Measurements from ENCODE around the gene APOL5.

The APOL5 gene

DNA sequence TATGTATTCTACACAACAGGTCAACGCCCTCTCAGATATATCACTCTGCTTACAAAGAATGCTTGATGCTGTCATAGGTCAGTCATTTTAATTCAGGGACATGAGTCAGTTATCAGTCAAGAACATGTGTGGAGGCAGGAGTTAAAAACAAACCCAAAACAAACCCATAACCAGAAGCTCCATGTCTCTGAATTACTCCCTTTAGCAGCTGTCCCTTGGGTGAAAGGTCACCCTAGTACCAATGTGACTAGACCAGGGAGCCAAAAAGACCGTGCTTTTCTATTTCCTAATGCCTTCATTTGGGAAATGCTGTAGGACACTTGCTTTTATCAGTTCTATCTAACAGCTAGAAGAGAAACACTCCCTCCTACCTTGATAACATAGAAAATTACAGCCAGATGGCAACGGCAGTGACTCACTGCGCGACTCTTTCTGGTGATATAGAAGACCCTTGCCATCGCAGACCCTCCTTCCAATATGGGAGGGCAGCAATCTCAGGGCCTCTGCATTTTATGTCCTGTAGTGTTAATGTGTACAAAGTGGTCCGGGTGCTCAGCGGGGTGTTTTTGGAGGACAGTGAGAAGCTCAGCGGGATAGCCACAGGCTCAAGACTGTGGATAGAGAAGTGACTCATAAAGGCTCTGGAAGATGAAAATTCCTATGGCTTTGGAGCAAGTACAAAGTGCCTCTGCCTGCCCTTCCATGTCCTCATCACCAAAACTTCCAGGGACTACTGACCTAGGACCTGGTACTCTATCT lies 24.8 kb downstream of the APOL5 start:
- Mint-ChIP-seq H3K9me3 (no peaks in the 10 kb centered on the region), H3K36me3 (ENCODE audit: low read depth) (no peaks in the 10 kb centered on the region), H3K27me3 (no peaks in the 10 kb centered on the region), H3K4me1 (ENCODE audit: low read depth) (no peaks in the 10 kb centered on the region), H3K4me3 (no peak overlapping the region), H3K27ac (no peak overlapping the region)
- no peak for DNase-seq

DNA sequence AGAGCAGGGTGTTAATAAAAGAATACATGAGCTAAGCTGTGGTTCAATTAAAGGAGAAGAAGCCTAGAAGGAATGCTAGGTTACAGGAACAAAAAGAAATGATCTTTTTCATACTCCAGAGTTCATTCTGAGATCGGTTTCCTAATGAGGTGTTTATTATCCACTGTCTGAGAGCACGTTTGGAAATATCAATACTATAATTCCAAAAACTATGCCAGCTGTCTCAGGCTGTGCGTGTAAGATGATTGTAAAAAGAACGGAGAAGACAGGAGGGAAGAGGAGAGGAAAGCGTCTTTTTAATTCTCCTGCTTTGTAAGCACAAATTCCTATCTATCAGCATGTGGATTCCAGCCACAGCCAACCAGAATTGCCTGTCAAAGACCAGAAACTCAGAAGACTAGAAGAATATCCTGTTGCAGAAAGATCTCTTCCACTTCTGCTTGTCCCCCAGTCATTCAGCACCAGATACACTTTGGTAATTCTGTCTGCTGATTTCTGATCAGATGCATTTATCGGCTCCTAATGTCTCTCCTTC lies 25.7 kb downstream of the APOL5 start:
- no peak for DNase-seq
- H3K36me3 Mint-ChIP-seq (ENCODE audit: low read depth), result no peaks in the 10 kb centered on the region
- no peak overlapping the region for H3K4me3 Mint-ChIP-seq
- H3K4me1 Mint-ChIP-seq (ENCODE audit: low read depth), result no peaks in the 10 kb centered on the region
- H3K9me3 Mint-ChIP-seq, result no peaks in the 10 kb centered on the region
- no peak overlapping the region for H3K27ac Mint-ChIP-seq
- H3K27me3 Mint-ChIP-seq, result no peaks in the 10 kb centered on the region

DNA sequence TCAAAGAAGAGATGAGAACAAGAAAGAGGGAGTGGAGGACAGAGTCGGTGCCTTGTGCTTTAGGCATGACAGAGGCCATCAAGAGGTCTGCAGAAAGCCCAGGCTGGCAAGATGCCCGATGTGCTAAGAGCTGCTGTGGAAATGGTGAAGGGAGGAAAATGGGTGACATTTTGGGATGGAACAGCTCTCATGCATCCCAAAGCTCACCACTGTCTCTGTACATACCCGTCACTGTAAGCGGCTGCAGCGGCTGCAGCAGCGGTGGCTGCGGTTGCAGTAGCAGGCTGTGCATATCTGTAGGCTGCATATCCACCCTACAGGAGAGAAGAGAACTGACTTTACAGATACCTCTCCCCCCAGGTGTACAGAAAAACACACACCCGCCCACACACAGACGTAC lies 28.6 kb downstream of the APOL5 start:
- Mint-ChIP-seq H3K36me3 (ENCODE audit: low read depth) (no peaks in the 10 kb centered on the region), H3K27me3 (no peaks in the 10 kb centered on the region), H3K27ac (no peak overlapping the region), H3K4me1 (ENCODE audit: low read depth) (no peaks in the 10 kb centered on the region), H3K4me3 (no peak overlapping the region), H3K9me3 (no peaks in the 10 kb centered on the region)
- no peak for DNase-seq

DNA sequence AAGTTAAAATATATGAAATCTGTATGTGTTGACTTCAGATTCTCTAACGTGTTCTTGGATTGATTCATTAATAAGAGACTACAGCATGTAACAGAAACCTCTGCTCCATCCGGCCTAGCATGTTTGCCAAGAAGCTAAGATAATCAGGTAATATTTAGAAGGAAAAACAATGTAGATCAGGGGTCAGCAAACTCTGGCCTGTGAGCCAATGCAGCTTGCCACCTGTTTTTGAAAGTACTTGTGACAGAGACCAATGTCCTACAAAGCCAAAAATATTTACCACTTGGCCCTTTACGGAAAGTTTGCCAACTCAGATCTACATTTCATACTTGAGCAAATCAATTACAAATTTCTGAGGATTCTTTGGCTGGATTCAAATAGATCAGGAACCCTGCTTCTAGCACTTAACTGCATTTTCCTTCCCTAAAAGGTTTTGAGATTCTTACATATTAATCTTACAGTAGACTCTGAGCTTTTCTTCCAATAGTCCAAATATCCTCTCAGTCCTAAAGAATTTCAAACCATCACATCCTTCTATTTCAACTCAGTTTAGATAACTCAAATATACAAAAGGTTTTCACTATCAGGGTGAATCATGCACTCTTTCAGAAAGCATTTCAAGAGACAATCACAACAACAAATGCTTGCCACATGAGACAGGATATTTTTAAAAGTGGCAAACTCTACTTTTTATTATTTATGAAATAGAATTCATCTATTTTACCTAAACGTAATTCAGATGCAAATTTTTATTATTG lies 29.5 kb downstream of the APOL5 start:
- Mint-ChIP-seq H3K9me3 (no peaks in the 10 kb centered on the region), H3K27ac (no peak overlapping the region), H3K4me3 (no peak overlapping the region), H3K36me3 (ENCODE audit: low read depth) (no peaks in the 10 kb centered on the region), H3K4me1 (ENCODE audit: low read depth) (no peaks in the 10 kb centered on the region), H3K27me3 (no peaks in the 10 kb centered on the region)
- DNase-seq, result no peak

DNA sequence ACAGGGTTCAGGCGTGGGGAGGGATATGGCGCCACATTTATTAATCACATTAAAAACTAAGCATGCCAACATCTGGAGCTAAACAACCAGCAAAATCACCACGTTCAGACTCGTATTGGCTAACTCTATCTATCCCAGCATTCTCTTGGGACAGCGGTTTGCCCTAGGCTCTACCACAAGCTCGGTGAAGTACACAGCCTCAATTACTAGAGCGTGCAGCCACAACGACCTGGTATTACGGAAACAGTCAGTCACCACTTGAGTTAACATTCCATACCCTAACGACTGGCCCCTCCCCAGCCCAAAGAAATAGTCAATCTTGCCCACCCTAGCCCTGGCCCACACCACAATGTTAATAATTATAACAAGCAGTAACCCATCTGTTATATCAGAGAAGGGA lies 32.1 kb downstream of the APOL5 start:
- no peaks in the 10 kb centered on the region for H3K9me3 Mint-ChIP-seq
- no peak overlapping the region for H3K27ac Mint-ChIP-seq
- H3K4me1 Mint-ChIP-seq (ENCODE audit: low read depth), result peaks cover 2% of the 10 kb centered on the region
- H3K4me3 Mint-ChIP-seq, result no peak overlapping the region
- H3K27me3 Mint-ChIP-seq, result no peaks in the 10 kb centered on the region
- H3K36me3 Mint-ChIP-seq (ENCODE audit: low read depth), result no peaks in the 10 kb centered on the region
- no peak for DNase-seq

DNA sequence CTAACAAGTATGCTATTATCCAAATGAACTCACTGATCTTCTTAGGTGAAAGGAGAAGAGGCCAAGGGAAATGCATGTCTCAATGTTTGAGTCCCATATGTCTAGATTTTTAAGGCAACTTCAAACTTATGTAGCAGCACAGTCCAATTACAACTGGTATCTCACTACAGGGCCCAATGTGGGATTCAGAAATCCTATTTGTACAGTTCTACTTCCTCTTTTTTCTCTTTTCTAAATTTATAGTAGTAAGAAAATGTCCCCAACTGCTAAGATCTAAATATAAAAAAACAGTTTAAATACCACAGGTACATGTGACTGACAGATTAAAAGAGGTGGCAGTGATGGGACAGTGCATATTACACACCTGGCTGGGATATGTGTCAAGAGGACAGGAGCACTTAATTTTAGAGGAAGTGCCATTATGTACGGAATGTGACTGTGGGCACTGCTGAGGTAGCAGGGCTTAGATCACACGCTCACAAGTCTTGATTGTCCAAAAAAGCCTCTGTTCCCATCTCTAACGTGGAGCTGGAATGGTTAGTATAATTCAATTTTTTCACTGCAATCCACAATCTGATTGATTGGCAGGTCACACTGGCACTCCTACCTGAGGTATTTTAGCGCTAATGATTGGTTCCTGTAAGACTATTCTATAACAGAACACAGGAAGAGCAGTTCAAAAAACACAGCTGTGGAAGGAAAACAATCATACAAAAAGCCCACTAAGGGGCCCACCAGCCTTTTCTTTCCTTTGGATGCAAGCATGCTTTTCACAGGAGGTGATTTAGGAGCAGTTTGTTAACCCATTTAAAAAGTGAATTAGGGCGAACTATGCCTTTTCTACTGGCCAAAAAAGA lies 34.6 kb downstream of the APOL5 start:
- no peak overlapping the region for H3K4me3 Mint-ChIP-seq
- no peak for DNase-seq
- H3K27me3 Mint-ChIP-seq, result no peaks in the 10 kb centered on the region
- H3K27ac Mint-ChIP-seq, result no peak overlapping the region
- peaks cover 4% of the 10 kb centered on the region for H3K4me1 Mint-ChIP-seq (ENCODE audit: low read depth)
- H3K9me3 Mint-ChIP-seq, result no peaks in the 10 kb centered on the region
- H3K36me3 Mint-ChIP-seq (ENCODE audit: low read depth), result no peaks in the 10 kb centered on the region

DNA sequence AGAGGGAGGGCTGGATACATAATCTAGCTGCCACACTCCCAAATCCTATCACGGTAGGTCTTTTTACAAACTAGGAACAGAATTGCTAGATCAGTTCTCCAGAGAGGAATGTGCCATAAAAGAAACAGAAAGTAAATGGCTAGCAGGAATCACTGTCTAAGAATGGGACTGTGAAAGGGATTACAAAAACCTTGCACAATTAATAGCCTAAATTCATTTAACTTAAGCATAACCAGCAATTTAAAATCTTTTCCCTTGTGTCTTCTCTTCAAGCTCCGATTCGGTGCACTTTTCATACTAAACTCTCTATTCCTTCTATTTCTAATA lies 35.2 kb downstream of the APOL5 start:
- H3K4me3 Mint-ChIP-seq, result no peak overlapping the region
- peaks cover 4% of the 10 kb centered on the region for H3K4me1 Mint-ChIP-seq (ENCODE audit: low read depth)
- no peak overlapping the region for H3K27ac Mint-ChIP-seq
- no peaks in the 10 kb centered on the region for H3K9me3 Mint-ChIP-seq
- DNase-seq, result no peak
- H3K36me3 Mint-ChIP-seq (ENCODE audit: low read depth), result no peaks in the 10 kb centered on the region
- no peaks in the 10 kb centered on the region for H3K27me3 Mint-ChIP-seq

DNA sequence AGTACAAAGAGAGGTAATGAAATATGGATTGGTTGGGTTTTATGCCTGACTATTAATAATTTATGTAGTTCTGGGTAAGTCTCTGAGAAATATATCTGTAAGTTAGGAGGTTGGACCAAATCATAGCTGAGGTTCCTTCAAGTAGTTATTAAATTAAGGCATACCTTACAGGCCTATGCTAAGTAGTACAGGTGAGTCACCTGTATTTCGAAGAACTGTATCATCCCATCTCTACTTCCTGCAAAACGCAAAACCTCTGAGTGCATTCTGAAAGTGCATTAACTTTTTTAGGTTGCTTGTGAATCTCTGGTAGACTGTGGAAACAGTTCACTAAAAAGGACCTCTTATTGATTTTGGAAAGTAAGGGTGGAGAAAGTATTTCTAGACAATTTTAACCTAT lies 37.1 kb downstream of the APOL5 start:
- H3K27me3 Mint-ChIP-seq, result no peaks in the 10 kb centered on the region
- no peaks in the 10 kb centered on the region for H3K36me3 Mint-ChIP-seq (ENCODE audit: low read depth)
- H3K4me1 Mint-ChIP-seq (ENCODE audit: low read depth), result peaks cover 4% of the 10 kb centered on the region
- DNase-seq, result no peak
- no peaks in the 10 kb centered on the region for H3K9me3 Mint-ChIP-seq
- no peak overlapping the region for H3K27ac Mint-ChIP-seq
- no peak overlapping the region for H3K4me3 Mint-ChIP-seq

DNA sequence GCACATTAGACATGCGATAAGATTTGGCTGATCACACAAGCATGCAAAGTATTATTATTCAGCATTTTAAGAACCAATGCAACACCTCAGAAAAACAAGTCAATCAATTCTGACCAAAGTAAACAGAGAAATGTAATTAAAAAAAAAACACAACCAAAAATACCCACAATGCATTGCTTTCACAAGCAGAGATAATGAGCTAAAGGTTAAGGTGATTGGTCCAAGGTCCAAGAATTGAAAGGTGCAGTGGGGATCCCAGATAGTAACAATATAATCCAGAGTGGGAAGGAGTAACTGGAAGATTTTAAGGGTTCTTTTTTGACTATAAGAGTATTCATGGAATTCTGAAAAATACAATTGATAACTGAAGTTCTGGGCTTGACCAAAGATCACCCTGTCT lies 39.0 kb downstream of the APOL5 start:
- no peak overlapping the region for H3K27ac Mint-ChIP-seq
- no peaks in the 10 kb centered on the region for H3K36me3 Mint-ChIP-seq (ENCODE audit: low read depth)
- H3K27me3 Mint-ChIP-seq, result no peaks in the 10 kb centered on the region
- peaks cover 4% of the 10 kb centered on the region for H3K4me1 Mint-ChIP-seq (ENCODE audit: low read depth)
- no peak for DNase-seq
- H3K4me3 Mint-ChIP-seq, result no peak overlapping the region
- no peaks in the 10 kb centered on the region for H3K9me3 Mint-ChIP-seq

DNA sequence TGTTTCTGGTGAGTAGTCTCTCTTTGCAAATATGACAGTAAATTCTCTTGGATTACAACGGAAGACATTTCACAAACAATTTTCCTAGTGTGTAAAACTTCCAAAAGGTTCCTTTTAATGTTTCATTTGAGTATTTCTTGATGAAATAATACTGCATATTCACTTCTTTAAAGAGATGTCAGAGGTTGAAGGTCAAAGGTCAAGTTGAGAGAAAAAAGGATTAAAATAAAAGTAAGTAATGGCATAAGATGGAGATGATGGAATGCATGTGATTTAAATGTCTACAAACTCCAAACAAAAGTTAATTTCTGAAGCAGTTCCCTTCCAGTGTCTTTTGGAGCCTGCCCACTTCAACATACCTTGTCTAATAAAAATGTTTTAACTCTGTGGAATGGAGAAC lies 40.7 kb downstream of the APOL5 start:
- H3K36me3 Mint-ChIP-seq (ENCODE audit: low read depth), result no peaks in the 10 kb centered on the region
- H3K27ac Mint-ChIP-seq, result no peak overlapping the region
- no peaks in the 10 kb centered on the region for H3K9me3 Mint-ChIP-seq
- no peak overlapping the region for H3K4me3 Mint-ChIP-seq
- no peaks in the 10 kb centered on the region for H3K27me3 Mint-ChIP-seq
- peaks cover 4% of the 10 kb centered on the region for H3K4me1 Mint-ChIP-seq (ENCODE audit: low read depth)
- no peak for DNase-seq

DNA sequence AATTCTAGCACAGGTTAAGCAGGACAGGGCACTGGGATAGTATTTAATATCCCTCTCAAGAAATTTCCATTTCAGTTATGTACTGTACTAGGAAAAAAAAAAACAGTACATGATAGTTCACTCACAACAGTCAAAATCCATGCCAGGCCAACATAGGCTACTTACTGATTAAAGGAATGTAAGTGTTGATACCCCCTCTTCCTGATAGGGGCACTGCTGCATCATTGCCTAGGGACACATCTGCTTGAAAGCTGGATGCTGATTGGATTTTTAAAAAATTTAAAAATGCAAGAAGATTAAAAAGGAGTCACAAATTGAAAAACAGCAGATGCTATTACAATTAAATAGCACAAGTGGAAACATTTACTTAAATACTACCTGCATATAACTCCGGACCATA lies 43.4 kb downstream of the APOL5 start:
- DNase-seq, result no peak
- Mint-ChIP-seq H3K4me3 (no peak overlapping the region), H3K27me3 (peaks cover 5% of the 10 kb centered on the region), H3K9me3 (no peaks in the 10 kb centered on the region), H3K27ac (no peak overlapping the region), H3K4me1 (ENCODE audit: low read depth) (no peaks in the 10 kb centered on the region), H3K36me3 (ENCODE audit: low read depth) (no peaks in the 10 kb centered on the region)

DNA sequence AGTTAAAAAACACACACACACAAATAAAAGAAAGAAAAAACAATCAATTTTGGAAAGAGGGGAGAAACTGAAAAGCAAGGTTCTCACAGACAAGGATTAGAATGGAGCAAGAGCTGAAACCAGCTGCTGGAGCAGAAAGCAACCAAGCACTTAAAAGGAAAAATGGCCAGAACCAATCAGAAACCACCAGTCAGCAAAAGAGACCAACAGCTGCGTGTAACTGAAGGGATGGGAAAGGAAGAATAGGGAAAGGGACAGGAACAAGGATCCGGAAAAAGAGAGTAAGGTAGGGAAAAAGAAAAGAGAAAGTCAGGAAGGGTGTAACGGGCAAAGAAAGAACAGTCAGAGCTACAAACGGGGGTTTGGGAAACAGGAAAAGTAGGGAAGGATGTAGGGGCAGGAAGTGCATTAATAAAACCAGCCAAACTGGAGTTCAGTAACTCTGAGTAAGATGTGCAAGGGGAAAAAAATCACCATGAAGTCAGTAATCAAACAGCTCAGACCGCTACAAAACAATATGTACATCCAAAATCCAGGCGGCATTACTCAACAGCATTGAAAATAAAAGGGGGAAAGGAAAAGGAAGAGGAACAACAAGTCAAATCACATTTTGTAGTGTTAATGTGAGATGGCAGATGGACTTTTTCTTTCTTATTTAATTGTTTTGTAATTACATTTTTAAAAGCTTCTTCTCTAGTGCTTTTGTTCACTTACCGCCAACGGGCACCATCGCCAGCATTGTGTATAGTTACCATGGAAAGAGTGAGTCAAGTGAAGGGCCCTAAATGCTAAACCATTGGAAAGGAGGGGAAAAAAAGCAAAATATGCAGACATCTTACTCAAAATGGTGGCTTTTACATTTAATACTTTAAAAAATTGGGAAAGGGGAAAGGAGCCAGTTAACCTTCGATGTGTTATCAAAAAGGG lies 49.2 kb downstream of the APOL5 start:
- peaks cover 5% of the 10 kb centered on the region for H3K27me3 Mint-ChIP-seq
- no peak overlapping the region for H3K4me3 Mint-ChIP-seq
- no peak overlapping the region for H3K27ac Mint-ChIP-seq
- H3K9me3 Mint-ChIP-seq, result no peaks in the 10 kb centered on the region
- no peaks in the 10 kb centered on the region for H3K36me3 Mint-ChIP-seq (ENCODE audit: low read depth)
- H3K4me1 Mint-ChIP-seq (ENCODE audit: low read depth), result no peaks in the 10 kb centered on the region
- DNase-seq, result no peak

DNA sequence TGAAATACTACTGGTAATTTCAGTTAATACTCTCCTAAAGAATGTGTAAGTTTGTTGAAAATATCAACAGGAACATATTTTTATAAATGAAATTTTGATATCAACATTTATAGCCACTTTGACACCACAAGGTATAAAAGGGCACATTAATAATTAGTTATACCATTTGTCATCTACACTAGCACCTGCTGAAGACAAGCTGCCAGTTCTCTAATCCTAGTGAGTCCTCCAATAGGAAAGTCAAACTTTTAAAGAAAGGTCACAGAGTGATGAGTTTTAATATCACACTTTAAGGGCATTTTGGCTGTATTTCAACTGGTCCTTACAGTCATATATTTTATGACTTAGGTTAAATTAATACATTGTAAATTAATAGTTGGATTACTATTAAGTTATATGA lies 52.3 kb downstream of the APOL5 start:
- H3K27me3 Mint-ChIP-seq, result no peaks in the 10 kb centered on the region
- no peaks in the 10 kb centered on the region for H3K9me3 Mint-ChIP-seq
- no peak for DNase-seq
- H3K36me3 Mint-ChIP-seq (ENCODE audit: low read depth), result no peaks in the 10 kb centered on the region
- no peak overlapping the region for H3K4me3 Mint-ChIP-seq
- no peaks in the 10 kb centered on the region for H3K4me1 Mint-ChIP-seq (ENCODE audit: low read depth)
- H3K27ac Mint-ChIP-seq, result no peak overlapping the region

DNA sequence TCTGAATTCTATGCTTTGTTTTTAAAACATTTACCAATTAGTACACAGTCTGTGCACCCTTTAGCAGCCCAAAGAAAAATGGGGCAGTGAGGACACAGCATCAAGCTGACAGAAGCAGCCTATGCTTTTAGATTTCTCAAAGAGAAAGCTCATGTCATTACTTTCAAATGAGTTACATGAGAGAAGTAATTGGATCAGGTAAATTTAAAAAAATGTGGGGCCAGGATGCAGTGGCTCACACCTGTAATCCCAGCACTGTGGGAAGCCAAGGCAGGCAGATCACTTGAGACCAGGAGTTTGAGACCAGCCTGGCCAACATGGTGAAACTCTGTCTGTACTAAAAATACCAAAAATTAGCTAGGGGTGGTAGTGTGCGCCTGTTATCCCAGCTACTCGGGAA lies 57.7 kb downstream of the APOL5 start:
- no peaks in the 10 kb centered on the region for H3K4me1 Mint-ChIP-seq (ENCODE audit: low read depth)
- no peaks in the 10 kb centered on the region for H3K36me3 Mint-ChIP-seq (ENCODE audit: low read depth)
- no peak overlapping the region for H3K4me3 Mint-ChIP-seq
- no peaks in the 10 kb centered on the region for H3K27me3 Mint-ChIP-seq
- H3K27ac Mint-ChIP-seq, result no peak overlapping the region
- no peaks in the 10 kb centered on the region for H3K9me3 Mint-ChIP-seq
- no peak for DNase-seq
